Endothelial cell of umbilical vein (primary cell): ENCODE results near the gene TFAP2D. TPM values are rescaled to one million over a fixed set of nuclear protein-coding genes. Genes with fewer than 3 reads are reported as not detected.
A peak's percentile ranks its signal among the peaks of the same experiment; 100 is the strongest.

Experiments
- BruUV-seq: library from RNA; stranded (reverse); fragments of 400-500 nt; replicated peaks from 2 replicates; lab custom pipeline; 2021; lab: Mats Ljungman, UMichigan
- CTCF ChIA-PET: fragments of 300-600, 350-600 bp; sonication (Branson Sonifier 250); formaldehyde crosslinking; loops from one replicate; lab custom pipeline; 2021; ENCODE audit warnings: antibody characterized with exemption, inconsistent platforms; lab: Charles Lee
- POLR2A ChIA-PET: fragments of 300-600, 350-600 bp; sonication (Branson Sonifier 250); formaldehyde crosslinking; loops from one replicate; lab custom pipeline; 2021; ENCODE audit warnings: antibody characterized with exemption, inconsistent platforms; lab: Charles Lee
- DNase-seq: peaks from one replicate; pipeline ENCODE4 v3.0.0-alpha.2; 2011; ENCODE audit warnings: low read depth, low spot score
- FAIRE-seq: peaks from 2 replicates; lab custom pipeline; 2011; peaks lifted over from hg19 to GRCh38; lab: Jason Lieb, UNC
- H2AFZ ChIP-seq: 2 replicates; pipeline ENCODE4 v1.6.0; 2012; ENCODE audit warnings: low read depth, low read length, control low read depth, inconsistent platforms
- H3K27ac ChIP-seq: 2 replicates; pipeline ENCODE4 v1.5.1; 2011; ENCODE audit warnings: low read depth, mild to moderate bottlenecking, control low read depth, low read length, moderate library complexity; ENCODE audit not compliant: insufficient read depth
- H3K27me3 ChIP-seq, 2 experiments: 2 replicates each; pipeline versions ENCODE4 v1.6.0 to v1.6.1; 2011; ENCODE audit warnings: low read length in 2 of 2, mixed read lengths in 1 of 2; ENCODE audit not compliant: control insufficient read depth in 2 of 2, insufficient read depth in 2 of 2
- H3K36me3 ChIP-seq, 2 experiments: 2 replicates in 1 of 2; 3 replicates in 1 of 2; pipeline ENCODE4 v1.5.1; 2011; ENCODE audit warnings: low read length in 2 of 2, mild to moderate bottlenecking in 1 of 2, moderate library complexity in 1 of 2; ENCODE audit not compliant: control insufficient read depth in 2 of 2, insufficient read depth in 2 of 2; ENCODE audit errors: extremely low read depth in 1 of 2
- H3K4me1 ChIP-seq: 3 replicates; pipeline ENCODE4 v1.5.1; 2011; ENCODE audit warnings: mild to moderate bottlenecking, low read length; ENCODE audit not compliant: control insufficient read depth, insufficient read depth; ENCODE audit errors: extremely low read depth
- H3K4me2 ChIP-seq: 2 replicates; pipeline ENCODE4 v1.6.1; 2011; ENCODE audit warnings: low read length, control low read depth, mixed read lengths; ENCODE audit not compliant: insufficient read depth
- H3K4me3 ChIP-seq, 3 experiments: fragments of 200-600 bp in 1 of 3; sonication (generic), shearing (Covaris generic) in 1 of 3; replicated peaks in 1 of 3; 2 replicates each; pipeline ENCODE4 v1.5.1; 2011 to 2016; ENCODE audit warnings: control low read depth in 3 of 3, low read length in 3 of 3, mild to moderate bottlenecking in 2 of 3, inconsistent platforms in 1 of 3, low read depth in 1 of 3, moderate library complexity in 1 of 3; ENCODE audit not compliant: insufficient read depth in 1 of 3
- H3K79me2 ChIP-seq: 2 replicates; pipeline ENCODE4 v1.6.0; 2012; ENCODE audit warnings: low read length, inconsistent platforms; ENCODE audit not compliant: control insufficient read depth, insufficient read depth
- H3K9ac ChIP-seq: replicated peaks from 2 replicates; pipeline ENCODE3; 2011; ENCODE audit warnings: low read length, control low read depth; ENCODE audit not compliant: insufficient read depth; ENCODE audit errors: extremely low read depth
- H3K9me1 ChIP-seq: replicated peaks from 3 replicates; pipeline ENCODE4 v1.6.0; 2011; ENCODE audit warnings: mild to moderate bottlenecking, low read length; ENCODE audit not compliant: control insufficient read depth, insufficient read depth; ENCODE audit errors: extremely low read depth
- H3K9me3 ChIP-seq: replicated peaks from 2 replicates; pipeline ENCODE4 v1.5.1; 2012; ENCODE audit warnings: low read length, inconsistent platforms; ENCODE audit not compliant: control insufficient read depth, insufficient read depth
- H4K20me1 ChIP-seq: replicated peaks from 2 replicates; pipeline ENCODE3; 2011; ENCODE audit warnings: mild to moderate bottlenecking, low read length; ENCODE audit not compliant: control insufficient read depth, insufficient read depth; ENCODE audit errors: extremely low read depth
- CTCF ChIP-seq, 2 donors: IDR thresholded peaks; 1 replicate in 1 of 2; 2 replicates in 1 of 2; pipeline ENCODE4 v1.5.1; 2011; ENCODE audit warnings: low read length in 2 of 2, mild to moderate bottlenecking in 2 of 2, moderate library complexity in 2 of 2, control low read depth in 1 of 2, inconsistent platforms in 1 of 2, low read depth in 1 of 2; ENCODE audit not compliant: insufficient read depth in 1 of 2; ENCODE audit errors: extremely low read depth in 1 of 2
- EZH2 ChIP-seq: IDR thresholded peaks from 2 replicates; pipeline ENCODE4 v1.6.1; 2012; ENCODE audit warnings: borderline replicate concordance, low read depth, mild to moderate bottlenecking, moderate library complexity, low read length, inconsistent platforms; ENCODE audit not compliant: severe bottlenecking
- FOS ChIP-seq: IDR thresholded peaks from 2 replicates; pipeline ENCODE4 v1.6.1; 2011; ENCODE audit warnings: mild to moderate bottlenecking, low read length, moderate library complexity, borderline replicate concordance; ENCODE audit not compliant: insufficient read depth
- GATA2 ChIP-seq: IDR thresholded peaks from 2 replicates; pipeline ENCODE4 v1.7.0; 2011; ENCODE audit warnings: low read depth, mild to moderate bottlenecking, moderate library complexity, mixed read lengths, low read length; ENCODE audit not compliant: insufficient read length, insufficient read depth
- JUN ChIP-seq: IDR thresholded peaks from 2 replicates; pipeline ENCODE4 v1.6.1; 2011; ENCODE audit warnings: borderline replicate concordance, low read depth; ENCODE audit not compliant: insufficient read length, insufficient read depth
- MAX ChIP-seq: IDR thresholded peaks from 2 replicates; pipeline ENCODE4 v1.6.1; 2011; ENCODE audit not compliant: insufficient read depth, insufficient read length
- POLR2AphosphoS5 ChIP-seq: IDR thresholded peaks from 2 replicates; pipeline ENCODE4 v1.6.1; 2012; ENCODE audit warnings: low read depth, mild to moderate bottlenecking, control low read depth, low read length, moderate library complexity; ENCODE audit not compliant: insufficient read depth
- dilution Hi-C: fragments of 300-500 bp; cut with MboI; formaldehyde crosslinking; loops from one replicate; pipeline ENCODE4 v1.15.0; 2019; ENCODE audit warnings: low sequenced_read_pairs; ENCODE audit not compliant: extremely low pct_ligation_motif_present
- intact Hi-C: fragments of 100-400 bp; cut with micrococcal nuclease; formaldehyde crosslinking; loops from one replicate; pipeline ENCODE4 v1.10.0; 2022
- polyA plus RNA-seq, 4 experiments: library from polyadenylated mRNA; depleted of rRNA in 3 of 4; stranded (reverse) in 3 of 4; unstranded in 1 of 4; fragments of >200 nt; gene quantifications; 2 replicates each; pipeline versions ENCODE4 v1.2.1 to v1.2.3, GENCODE V29; 2011 to 2012; ENCODE audit warnings: missing spikeins in 1 of 4
- total RNA-seq: library from RNA; stranded (reverse); gene quantifications from 2 replicates; pipeline ENCODE4 v1.2.3, GENCODE V29; 2021

Gene TFAP2D
- total and polyA plus RNA-seq, 2 donors (not counting 3 experiments of a cell fraction or from before 2014, with no cell fraction given) = not detected

GRCh38 chr6:50816947-50817645 is 103.8 kb downstream of the TFAP2D start:
- FAIRE-seq (no peak), DNase-seq (no peak)
- ChIA-PET POLR2A (no interaction called here), CTCF (interaction anchor here (1.5 to 4.2 kb wide), 4 partner anchors 1143 to 1233 kb away, joined by 4 to 34 read pairs (median 24); no protein-coding TSS in a partner anchor)
- H3K36me3 ChIP-seq = no peaks in the 10 kb centered on the region
- no peaks in the 10 kb centered on the region for H3K9me3 ChIP-seq
- H3K79me2 ChIP-seq = no peaks in the 10 kb centered on the region
- no peak overlapping the region for H3K27ac ChIP-seq
- H3K4me3 ChIP-seq = no peak overlapping the region
- H3K4me1 ChIP-seq = no peaks in the 10 kb centered on the region
- dilution Hi-C loops = no loop called here
- intact Hi-C loops = loop anchor here (1.0 to 10.0 kb wide), 2 partner anchors 1038 to 1142 kb away; no protein-coding TSS in a partner anchor
- no peaks in the 10 kb centered on the region for H4K20me1 ChIP-seq
- TF ChIP-seq POLR2AphosphoS5 (no peak), EZH2 (peak; percentile 46)
- H3K27me3 ChIP-seq = peaks cover 43 to 58% of the 10 kb centered on the region in 2 experiments
- no TSS peak for BruUV-seq
- no peak overlapping the region for H2AFZ ChIP-seq
- no peaks in the 10 kb centered on the region for H3K9me1 ChIP-seq
- no peak overlapping the region for H3K9ac ChIP-seq
- no peak overlapping the region for H3K4me2 ChIP-seq

GRCh38 chr6:50817646-50817950 is 104.3 kb downstream of the TFAP2D start:
- TF ChIP-seq MAX (no peak), JUN (no peak), EZH2 (no peak), CTCF (IDR thresholded peaks at IDR 0.05; ENCODE audit: extremely low read depth in 1 of 2, insufficient read depth in 1 of 2, low read depth in 1 of 2, low read length in 2 of 2) (no peak), POLR2AphosphoS5 (no peak), GATA2 (no peak), FOS (no peak)
- Histone ChIP-seq H3K9ac (no peak overlapping the region), H3K4me2 (no peak overlapping the region), H3K36me3 (no peaks in the 10 kb centered on the region), H3K4me3 (no peak overlapping the region), H2AFZ (no peak overlapping the region), H3K4me1 (no peaks in the 10 kb centered on the region), H3K27ac (no peak overlapping the region), H3K9me3 (no peaks in the 10 kb centered on the region), H4K20me1 (no peaks in the 10 kb centered on the region), H3K9me1 (no peaks in the 10 kb centered on the region), H3K27me3 (peaks cover 47 to 63% of the 10 kb centered on the region in 2 experiments), H3K79me2 (no peaks in the 10 kb centered on the region)
- intact Hi-C loops (loop anchor here (10.0 kb wide), 1 partner anchor 1037 kb away; no protein-coding TSS in a partner anchor), dilution Hi-C loops (no loop called here)
- BruUV-seq = no TSS peak
- POLR2A ChIA-PET = no interaction called here
- no peak for DNase-seq
- CTCF ChIA-PET = interaction anchor here (2.6 to 4.2 kb wide), 3 partner anchors 1142 to 1233 kb away, joined by 20 to 34 read pairs (median 29); no protein-coding TSS in a partner anchor
- FAIRE-seq = no peak
